HEK293 (cell line): ENCODE data around the gene MON1B.

Experiments used
- CTCF ChIA-PET: fragments of 350-600 bp; formaldehyde crosslinking; extraction: SDS; loops from one replicate; lab custom pipeline; 2021; ENCODE audit warnings: antibody characterized with exemption; lab: Yijun Ruan, JAX
- POLR2A ChIA-PET: fragments of 300-600 bp; formaldehyde crosslinking; extraction: SDS; loops from one replicate; lab custom pipeline; 2020; ENCODE audit warnings: antibody characterized with exemption, inconsistent platforms; lab: Yijun Ruan, JAX
- H3K27ac ChIP-seq: fragments of 200-500 bp; sonication (Bioruptor generic); 2 replicates; pipeline ENCODE4 v1.5.1; 2014; ENCODE audit warnings: low read depth, low read length, control low read depth, inconsistent platforms; ENCODE audit errors: extremely low read depth
- H3K36me3 ChIP-seq, 2 experiments: fragments of 200-500 bp in 1 of 2; sonication (Bioruptor generic) in 1 of 2; 1 replicate in 1 of 2; 2 replicates in 1 of 2; pipeline ENCODE4 v1.5.1; 2014 to 2017; ENCODE audit warnings: inconsistent platforms in 2 of 2, low read length in 2 of 2; ENCODE audit not compliant: control insufficient read depth in 2 of 2, insufficient read depth in 1 of 2
- H3K4me1 ChIP-seq: fragments of 200-500 bp; sonication (Bioruptor generic); 2 replicates; pipeline ENCODE4 v1.5.1; 2014; ENCODE audit warnings: mild to moderate bottlenecking, low read length, inconsistent platforms; ENCODE audit not compliant: control insufficient read depth, insufficient read depth
- H3K4me3 ChIP-seq: 2 replicates; pipeline ENCODE4 v1.5.1; 2011; ENCODE audit warnings: low read depth, mild to moderate bottlenecking, control low read depth, low read length, moderate library complexity
- H3K9me3 ChIP-seq: fragments of 200-500 bp; sonication (Bioruptor generic); 2 replicates; pipeline ENCODE4 v1.5.1; 2014; ENCODE audit warnings: low read depth, low read length, inconsistent platforms; ENCODE audit not compliant: control insufficient read depth, insufficient read depth
- EGR2 ChIP-seq: fragments of 450-650 bp; formaldehyde crosslinking; IDR thresholded peaks from 2 replicates; pipeline ENCODE4 v1.5.1; 2016; ENCODE audit warnings: low read depth, missing biosample characterization, missing genetic modification characterization
- IKZF3 ChIP-seq: fragments of 450-650 bp; IDR thresholded peaks from 2 replicates; pipeline ENCODE4 v1.5.0; 2018; ENCODE audit warnings: missing biosample characterization, mild to moderate bottlenecking, missing genetic modification characterization, moderate library complexity
- PBX3 ChIP-seq: sonication (generic); formaldehyde crosslinking; IDR thresholded peaks from 2 replicates; pipeline ENCODE4 v1.8.1; 2022; ENCODE audit warnings: mild to moderate bottlenecking, moderate library complexity, missing genetic modification reagents
- SALL2 ChIP-seq: fragments of 450-650 bp; formaldehyde crosslinking; IDR thresholded peaks from 2 replicates; pipeline ENCODE4 v1.5.0; 2017; ENCODE audit warnings: missing biosample characterization, mild to moderate bottlenecking, missing genetic modification characterization, borderline replicate concordance
- SP2 ChIP-seq: fragments of 450-650 bp; formaldehyde crosslinking; IDR thresholded peaks from 2 replicates; pipeline ENCODE4 v1.5.1; 2016; ENCODE audit warnings: missing biosample characterization, missing genetic modification characterization
- SP7 ChIP-seq: fragments of 450-650 bp; formaldehyde crosslinking; IDR thresholded peaks from 2 replicates; pipeline ENCODE4 v1.5.1; 2016; ENCODE audit warnings: missing biosample characterization, missing genetic modification characterization
- YY2 ChIP-seq: fragments of 450-650 bp; formaldehyde crosslinking; IDR thresholded peaks from 2 replicates; pipeline ENCODE4 v1.5.1; 2016; ENCODE audit warnings: missing biosample characterization, missing genetic modification characterization
- ZBTB1 ChIP-seq: fragments of 450-650 bp; formaldehyde crosslinking; IDR thresholded peaks from 2 replicates; pipeline ENCODE4 v1.5.1; 2016; ENCODE audit warnings: missing biosample characterization, missing genetic modification characterization
- ZBTB48 ChIP-seq: fragments of 450-650 bp; formaldehyde crosslinking; IDR thresholded peaks from 2 replicates; pipeline ENCODE4 v1.5.1; 2016; ENCODE audit warnings: missing biosample characterization, missing genetic modification characterization
- ZNF184 ChIP-seq: fragments of 450-650 bp; IDR thresholded peaks from 2 replicates; pipeline ENCODE4 v1.5.1; 2018; ENCODE audit warnings: missing biosample characterization, mild to moderate bottlenecking, missing genetic modification characterization
- ZNF26 ChIP-seq: fragments of 450-650 bp; formaldehyde crosslinking; IDR thresholded peaks from 2 replicates; pipeline ENCODE4 v1.5.1; 2016; ENCODE audit warnings: missing biosample characterization, missing genetic modification characterization
- ZNF335 ChIP-seq: fragments of 450-650 bp; formaldehyde crosslinking; conservative IDR thresholded peaks from 2 replicates; pipeline ENCODE4 v1.5.1; 2016; ENCODE audit warnings: missing biosample characterization, missing genetic modification characterization
- ZNF366 ChIP-seq: fragments of 450-650 bp; formaldehyde crosslinking; conservative IDR thresholded peaks from 2 replicates; pipeline ENCODE4 v1.5.1; 2016; ENCODE audit warnings: missing biosample characterization, missing genetic modification characterization
- ZNF544 ChIP-seq: fragments of 450-650 bp; formaldehyde crosslinking; IDR thresholded peaks from 2 replicates; pipeline ENCODE4 v1.5.0; 2017; ENCODE audit warnings: missing biosample characterization, missing genetic modification characterization
- ZNF549 ChIP-seq: fragments of 450-650 bp; IDR thresholded peaks from 2 replicates; pipeline ENCODE4 v1.5.1; 2018; ENCODE audit warnings: missing biosample characterization, missing genetic modification characterization, mild to moderate bottlenecking, inconsistent platforms, moderate library complexity
- ZNF596 ChIP-seq: fragments of 450-650 bp; IDR thresholded peaks from 2 replicates; pipeline ENCODE4 v1.5.0; 2018; ENCODE audit warnings: missing biosample characterization, mild to moderate bottlenecking, missing genetic modification characterization, moderate library complexity
- ZNF629 ChIP-seq: fragments of 450-650 bp; formaldehyde crosslinking; IDR thresholded peaks from 2 replicates; pipeline ENCODE4 v1.5.1; 2017; ENCODE audit warnings: missing biosample characterization, missing genetic modification characterization
- ZNF664 ChIP-seq: fragments of 450-650 bp; formaldehyde crosslinking; IDR thresholded peaks from 2 replicates; pipeline ENCODE4 v1.5.1; 2016; ENCODE audit warnings: missing biosample characterization, missing genetic modification characterization
- ZNF747 ChIP-seq: fragments of 450-650 bp; formaldehyde crosslinking; IDR thresholded peaks from 2 replicates; pipeline ENCODE4 v1.5.1; 2016; ENCODE audit warnings: missing biosample characterization, missing genetic modification characterization
- ZNF843 ChIP-seq: fragments of 450-650 bp; formaldehyde crosslinking; IDR thresholded peaks from 2 replicates; pipeline ENCODE4 v1.5.1; 2016; ENCODE audit warnings: missing biosample characterization, missing genetic modification characterization
- TF ChIP-seq, protein P1 (sequence below): fragments of 450-650 bp; formaldehyde crosslinking; optimal IDR thresholded peaks from 2 replicates; pipeline ENCODE3; 2016; ENCODE audit warnings: missing biosample characterization, mild to moderate bottlenecking, missing genetic modification characterization
- TF ChIP-seq, protein P2 (sequence below): fragments of 450-650 bp; formaldehyde crosslinking; IDR thresholded peaks from 2 replicates; pipeline ENCODE4 v1.5.1; 2016; ENCODE audit warnings: missing biosample characterization, missing genetic modification characterization, borderline replicate concordance
- TF ChIP-seq, protein P3 (sequence below): fragments of 450-650 bp; formaldehyde crosslinking; IDR thresholded peaks from 2 replicates; pipeline ENCODE4 v1.5.1; 2016; ENCODE audit warnings: missing biosample characterization, missing genetic modification characterization
- TF ChIP-seq, protein P4 (sequence below): fragments of 450-650 bp; formaldehyde crosslinking; IDR thresholded peaks from 2 replicates; pipeline ENCODE4 v1.5.1; 2017; ENCODE audit warnings: missing biosample characterization, missing genetic modification characterization
- TF ChIP-seq, protein P5 (sequence below): fragments of 450-650 bp; formaldehyde crosslinking; IDR thresholded peaks from 2 replicates; pipeline ENCODE4 v1.5.1; 2016; ENCODE audit warnings: missing biosample characterization, missing genetic modification characterization

MON1B gene

DNA sequence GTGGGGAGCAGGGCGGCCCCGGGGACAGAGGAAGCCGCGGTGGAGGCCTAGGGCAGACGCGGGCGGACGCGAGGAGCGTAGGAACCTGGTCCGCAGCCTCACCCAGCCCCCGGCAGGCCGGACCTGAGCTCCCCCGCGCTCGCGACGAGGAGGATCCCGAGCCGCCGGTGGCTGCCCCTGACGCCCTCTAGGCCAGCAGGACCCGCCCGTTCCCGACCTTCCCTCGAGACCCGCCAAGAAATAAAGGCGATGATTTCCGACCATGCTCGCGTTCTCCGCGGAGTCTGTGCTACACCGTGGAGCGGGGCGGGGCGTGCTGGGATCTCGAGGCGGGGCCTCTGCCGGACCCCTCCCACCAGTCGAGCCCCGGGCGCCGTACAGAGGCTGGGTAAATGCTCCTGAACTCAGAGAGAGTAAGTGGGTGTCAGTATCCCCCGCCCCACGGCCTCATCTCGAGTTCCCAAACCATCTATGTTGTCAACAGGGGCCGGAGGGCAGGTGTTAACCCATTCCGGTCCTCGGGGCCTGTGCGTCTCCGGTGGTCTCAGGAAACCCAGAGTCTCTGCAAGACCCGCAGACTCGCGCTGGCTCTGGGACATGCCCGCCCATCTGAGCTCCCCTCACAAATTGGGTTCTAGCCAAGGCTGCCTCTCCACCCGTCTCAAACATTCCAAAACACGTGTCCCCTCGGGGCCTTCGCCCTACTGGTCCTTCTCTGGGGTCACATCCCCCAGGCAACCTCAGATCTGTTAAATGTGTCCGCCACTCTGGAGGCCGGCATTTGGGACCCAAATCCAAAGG is 22.0 kb downstream of the MON1B start (continued):
- TF ChIP-seq, protein P1, sequence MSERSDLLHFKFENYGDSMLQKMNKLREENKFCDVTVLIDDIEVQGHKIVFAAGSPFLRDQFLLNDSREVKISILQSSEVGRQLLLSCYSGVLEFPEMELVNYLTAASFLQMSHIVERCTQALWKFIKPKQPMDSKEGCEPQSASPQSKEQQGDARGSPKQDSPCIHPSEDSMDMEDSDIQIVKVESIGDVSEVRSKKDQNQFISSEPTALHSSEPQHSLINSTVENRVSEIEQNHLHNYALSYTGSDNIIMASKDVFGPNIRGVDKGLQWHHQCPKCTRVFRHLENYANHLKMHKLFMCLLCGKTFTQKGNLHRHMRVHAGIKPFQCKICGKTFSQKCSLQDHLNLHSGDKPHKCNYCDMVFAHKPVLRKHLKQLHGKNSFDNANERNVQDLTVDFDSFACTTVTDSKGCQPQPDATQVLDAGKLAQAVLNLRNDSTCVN, result peak; percentile 43
- no peak for TF ChIP-seq ZNF596 (tag by site-specific recombination)
- TF ChIP-seq ZNF335 (tag by site-specific recombination), result peak; percentile 65
- TF ChIP-seq ZNF184 (tag by site-specific recombination), result no peak
- TF ChIP-seq SALL2, result no peak
- peak; percentile 61 for TF ChIP-seq SP2 (tag by site-specific recombination)
- TF ChIP-seq ZNF544, result no peak
- TF ChIP-seq, protein P2, sequence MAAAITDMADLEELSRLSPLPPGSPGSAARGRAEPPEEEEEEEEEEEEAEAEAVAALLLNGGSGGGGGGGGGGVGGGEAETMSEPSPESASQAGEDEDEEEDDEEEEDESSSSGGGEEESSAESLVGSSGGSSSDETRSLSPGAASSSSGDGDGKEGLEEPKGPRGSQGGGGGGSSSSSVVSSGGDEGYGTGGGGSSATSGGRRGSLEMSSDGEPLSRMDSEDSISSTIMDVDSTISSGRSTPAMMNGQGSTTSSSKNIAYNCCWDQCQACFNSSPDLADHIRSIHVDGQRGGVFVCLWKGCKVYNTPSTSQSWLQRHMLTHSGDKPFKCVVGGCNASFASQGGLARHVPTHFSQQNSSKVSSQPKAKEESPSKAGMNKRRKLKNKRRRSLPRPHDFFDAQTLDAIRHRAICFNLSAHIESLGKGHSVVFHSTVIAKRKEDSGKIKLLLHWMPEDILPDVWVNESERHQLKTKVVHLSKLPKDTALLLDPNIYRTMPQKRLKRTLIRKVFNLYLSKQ, result no peak
- TF ChIP-seq ZNF26 (tag by site-specific recombination), result no peak
- TF ChIP-seq PBX3 (CRISPR knock-in tag), result 0 out of 2 replicates have a peak, but pooled peaks have one; percentile 6
- TF ChIP-seq, all 188 proteins: peak for 6

DNA sequence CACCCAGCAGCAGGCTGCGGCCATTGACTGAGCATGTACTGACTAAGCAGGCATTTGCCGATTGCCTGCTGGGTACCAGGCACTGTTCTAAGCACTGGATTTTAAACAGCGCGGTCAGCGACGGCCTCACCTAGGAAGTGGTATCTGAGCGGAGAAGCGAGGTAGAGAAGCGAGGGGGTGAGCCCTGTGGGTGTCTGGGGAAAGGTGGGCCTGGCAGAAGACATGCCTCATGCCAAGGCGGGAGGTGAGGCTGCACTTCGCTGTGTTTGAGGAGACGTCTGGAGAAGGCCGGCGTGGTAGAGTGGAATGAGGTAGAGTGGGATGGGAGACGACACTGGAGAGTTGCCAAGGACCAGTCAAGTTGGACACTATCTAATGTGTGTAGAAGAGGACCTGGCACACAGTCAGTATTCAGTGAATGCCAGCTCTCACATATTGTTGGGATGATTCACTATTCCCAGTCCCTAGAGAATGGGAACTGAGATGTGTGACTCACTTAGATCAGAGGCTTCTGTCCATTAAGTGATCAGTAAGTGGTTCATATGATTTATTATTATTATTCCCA is 22.6 kb downstream of the MON1B start:
- peaks cover 3% of the 10 kb centered on the region; the same call in 1 of the 2 replicates for H3K4me1 ChIP-seq
- no peak overlapping the region for H3K27ac ChIP-seq
- CTCF ChIA-PET, result interaction anchor here (0.9 kb wide), 2 partner anchors 9 to 436 kb away, joined by 3 read pairs; no protein-coding TSS in a partner anchor
- H3K9me3 ChIP-seq, result no peaks in the 10 kb centered on the region
- POLR2A ChIA-PET, result no interaction called here
- no peak overlapping the region for H3K4me3 ChIP-seq
- H3K36me3 ChIP-seq, result no peaks in the 10 kb centered on the region
- TF ChIP-seq SP7 (tag by site-specific recombination) (peak; percentile 25; the same call in 1 of the 2 replicates), ZNF843 (tag by site-specific recombination) (no peak), YY2 (tag by site-specific recombination) (no peak), ZNF366 (tag by site-specific recombination) (peak; percentile 73), ZNF664 (tag by site-specific recombination) (0 out of 2 replicates have a peak, but pooled peaks have one; percentile 13), ZBTB48 (tag by site-specific recombination) (0 out of 2 replicates have a peak, but pooled peaks have one; percentile 21), ZNF747 (no peak), ZBTB1 (tag by site-specific recombination) (no peak), EGR2 (0 out of 2 replicates have a peak, but pooled peaks have one; percentile 5), ZNF629 (peak; percentile 76), IKZF3 (tag by site-specific recombination) (no peak), ZNF549 (tag by site-specific recombination) (no peak)
- TF ChIP-seq, protein P3, sequence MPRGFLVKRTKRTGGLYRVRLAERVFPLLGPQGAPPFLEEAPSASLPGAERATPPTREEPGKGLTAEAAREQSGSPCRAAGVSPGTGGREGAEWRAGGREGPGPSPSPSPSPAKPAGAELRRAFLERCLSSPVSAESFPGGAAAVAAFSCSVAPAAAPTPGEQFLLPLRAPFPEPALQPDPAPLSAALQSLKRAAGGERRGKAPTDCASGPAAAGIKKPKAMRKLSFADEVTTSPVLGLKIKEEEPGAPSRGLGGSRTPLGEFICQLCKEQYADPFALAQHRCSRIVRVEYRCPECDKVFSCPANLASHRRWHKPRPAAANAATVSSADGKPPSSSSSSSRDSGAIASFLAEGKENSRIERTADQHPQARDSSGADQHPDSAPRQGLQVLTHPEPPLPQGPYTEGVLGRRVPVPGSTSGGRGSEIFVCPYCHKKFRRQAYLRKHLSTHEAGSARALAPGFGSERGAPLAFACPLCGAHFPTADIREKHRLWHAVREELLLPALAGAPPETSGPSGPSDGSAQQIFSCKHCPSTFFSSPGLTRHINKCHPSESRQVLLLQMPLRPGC (tag by site-specific recombination), result 0 out of 2 replicates have a peak, but pooled peaks have one; percentile 14
- TF ChIP-seq, protein P4, sequence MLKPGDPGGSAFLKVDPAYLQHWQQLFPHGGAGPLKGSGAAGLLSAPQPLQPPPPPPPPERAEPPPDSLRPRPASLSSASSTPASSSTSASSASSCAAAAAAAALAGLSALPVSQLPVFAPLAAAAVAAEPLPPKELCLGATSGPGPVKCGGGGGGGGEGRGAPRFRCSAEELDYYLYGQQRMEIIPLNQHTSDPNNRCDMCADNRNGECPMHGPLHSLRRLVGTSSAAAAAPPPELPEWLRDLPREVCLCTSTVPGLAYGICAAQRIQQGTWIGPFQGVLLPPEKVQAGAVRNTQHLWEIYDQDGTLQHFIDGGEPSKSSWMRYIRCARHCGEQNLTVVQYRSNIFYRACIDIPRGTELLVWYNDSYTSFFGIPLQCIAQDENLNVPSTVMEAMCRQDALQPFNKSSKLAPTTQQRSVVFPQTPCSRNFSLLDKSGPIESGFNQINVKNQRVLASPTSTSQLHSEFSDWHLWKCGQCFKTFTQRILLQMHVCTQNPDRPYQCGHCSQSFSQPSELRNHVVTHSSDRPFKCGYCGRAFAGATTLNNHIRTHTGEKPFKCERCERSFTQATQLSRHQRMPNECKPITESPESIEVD, result no peak
- TF ChIP-seq, protein P5, sequence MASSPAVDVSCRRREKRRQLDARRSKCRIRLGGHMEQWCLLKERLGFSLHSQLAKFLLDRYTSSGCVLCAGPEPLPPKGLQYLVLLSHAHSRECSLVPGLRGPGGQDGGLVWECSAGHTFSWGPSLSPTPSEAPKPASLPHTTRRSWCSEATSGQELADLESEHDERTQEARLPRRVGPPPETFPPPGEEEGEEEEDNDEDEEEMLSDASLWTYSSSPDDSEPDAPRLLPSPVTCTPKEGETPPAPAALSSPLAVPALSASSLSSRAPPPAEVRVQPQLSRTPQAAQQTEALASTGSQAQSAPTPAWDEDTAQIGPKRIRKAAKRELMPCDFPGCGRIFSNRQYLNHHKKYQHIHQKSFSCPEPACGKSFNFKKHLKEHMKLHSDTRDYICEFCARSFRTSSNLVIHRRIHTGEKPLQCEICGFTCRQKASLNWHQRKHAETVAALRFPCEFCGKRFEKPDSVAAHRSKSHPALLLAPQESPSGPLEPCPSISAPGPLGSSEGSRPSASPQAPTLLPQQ (tag by site-specific recombination), result peak; percentile 61; the same call in 1 of the 2 replicates
